Left renal pelvis (tissue), 4 donors: ENCODE measurements around the gene SPSB4. TPM values are rescaled to one million over a fixed set of nuclear protein-coding genes. Genes with fewer than 3 reads are reported as not detected.
A peak's percentile ranks its signal among the peaks of the same experiment; 100 is the strongest.

Source experiments
- DNase-seq, 4 donors: peaks; one replicate each; pipeline ENCODE4 v3.0.0-alpha.2; 2013; ENCODE audit warnings: low read depth in 4 of 4, low spot score in 3 of 4
- polyA plus RNA-seq, 4 donors: library from polyadenylated mRNA; unstranded; fragments of 120-200 nt; gene quantifications; one replicate each; pipeline ENCODE4 v1.2.1, GENCODE V29; 2013; ENCODE audit not compliant: insufficient read length in 4 of 4

The SPSB4 gene
- polyA plus RNA-seq, 4 donors, result 9.7 to 17.3 (median 15.9) TPM

DNA sequence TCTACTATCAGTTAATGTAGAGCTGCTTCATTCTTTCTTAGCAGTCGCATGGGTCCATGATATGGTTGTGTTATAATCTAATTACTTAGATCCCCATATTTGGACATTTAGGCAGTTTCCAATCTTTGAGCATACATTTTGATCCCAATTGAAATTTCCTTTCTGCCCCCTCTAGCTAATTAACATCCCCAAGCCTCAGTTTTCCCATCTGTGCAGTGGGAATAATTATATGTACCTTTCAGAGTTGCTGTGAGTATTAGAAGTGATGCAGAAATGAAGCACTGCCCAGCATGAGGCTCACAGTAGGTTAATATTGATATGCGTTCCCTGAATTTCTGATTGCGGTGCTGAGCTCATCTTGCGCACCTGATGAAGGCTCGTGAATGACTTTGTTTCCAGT, 21.8 kb downstream of the SPSB4 start:
- no peak for DNase-seq

DNA sequence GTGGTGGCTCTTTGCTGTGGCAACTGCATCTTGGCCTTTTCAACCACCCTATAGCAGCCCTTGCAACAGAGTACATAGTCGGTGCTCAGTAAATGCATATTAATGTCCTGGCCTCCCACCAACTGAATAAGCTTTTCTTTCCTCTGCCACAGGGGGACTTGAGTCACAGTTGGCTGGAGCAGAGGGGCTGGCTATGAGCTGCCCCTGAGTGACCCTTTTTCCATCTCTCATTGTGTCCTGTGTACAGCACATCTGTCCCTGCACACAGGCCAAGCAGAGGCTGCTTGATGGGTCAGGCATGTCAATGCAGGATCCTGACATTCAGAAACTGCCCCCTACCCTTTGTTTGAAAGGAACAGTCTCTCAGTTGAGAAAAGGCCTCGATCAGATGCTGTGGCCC, 22.4 kb downstream of the SPSB4 start:
- no peak for DNase-seq

DNA sequence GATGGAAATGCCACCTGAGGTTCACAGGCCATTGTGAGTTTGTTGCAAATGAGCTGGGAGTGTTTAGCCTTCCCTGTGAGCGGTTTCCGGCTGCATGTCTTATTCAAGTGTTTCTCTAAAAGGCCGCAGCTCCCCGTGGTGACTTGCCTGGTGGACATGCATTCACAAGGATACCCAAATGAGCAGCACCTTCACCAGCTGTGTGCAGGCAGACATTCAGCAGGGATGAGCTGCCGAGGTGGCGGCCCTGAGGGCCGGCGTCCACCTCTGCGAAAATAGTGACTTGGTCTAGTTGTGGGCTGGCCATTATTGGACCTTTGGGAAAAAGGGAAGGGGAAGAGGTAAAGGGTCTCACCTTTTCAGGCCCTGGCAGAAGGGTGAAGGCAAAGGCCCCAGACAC, 23.4 kb downstream of the SPSB4 start:
- no peak for DNase-seq

DNA sequence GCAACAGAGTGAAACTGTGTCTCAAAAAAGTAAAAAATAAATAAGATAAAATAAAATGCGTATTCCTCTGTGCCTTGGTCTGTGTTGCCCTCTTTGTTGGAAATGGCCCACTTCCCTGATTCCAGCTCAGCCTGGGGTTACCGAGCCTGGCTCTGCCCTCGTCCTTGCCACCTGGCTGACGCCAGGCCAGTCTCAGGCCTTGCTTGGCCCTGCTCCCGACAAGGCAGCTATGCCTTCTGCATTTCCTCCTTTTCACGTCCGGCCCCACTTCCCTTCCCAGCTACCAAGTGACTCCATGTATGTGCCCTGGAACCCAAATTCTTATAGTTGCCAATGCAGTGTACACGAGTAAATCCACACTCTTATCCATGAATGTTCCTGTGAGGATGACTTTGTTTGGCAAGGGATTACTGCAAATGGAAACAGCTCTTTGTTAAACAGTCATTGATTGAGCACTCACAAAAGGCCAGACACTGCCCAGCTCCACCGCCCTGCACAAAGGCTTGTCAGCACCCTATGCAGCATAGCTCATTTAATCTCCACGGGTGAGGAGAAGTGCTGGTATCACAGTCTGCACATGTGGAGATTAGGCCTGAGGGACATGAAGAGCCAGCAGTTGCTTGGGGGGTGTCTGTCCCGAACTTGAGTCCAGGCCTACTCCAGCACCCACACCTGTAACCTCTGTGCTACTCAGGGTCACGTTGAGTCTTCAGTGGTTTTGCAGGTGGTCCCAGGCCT, 25.1 kb downstream of the SPSB4 start:
- DNase-seq, result no peak

DNA sequence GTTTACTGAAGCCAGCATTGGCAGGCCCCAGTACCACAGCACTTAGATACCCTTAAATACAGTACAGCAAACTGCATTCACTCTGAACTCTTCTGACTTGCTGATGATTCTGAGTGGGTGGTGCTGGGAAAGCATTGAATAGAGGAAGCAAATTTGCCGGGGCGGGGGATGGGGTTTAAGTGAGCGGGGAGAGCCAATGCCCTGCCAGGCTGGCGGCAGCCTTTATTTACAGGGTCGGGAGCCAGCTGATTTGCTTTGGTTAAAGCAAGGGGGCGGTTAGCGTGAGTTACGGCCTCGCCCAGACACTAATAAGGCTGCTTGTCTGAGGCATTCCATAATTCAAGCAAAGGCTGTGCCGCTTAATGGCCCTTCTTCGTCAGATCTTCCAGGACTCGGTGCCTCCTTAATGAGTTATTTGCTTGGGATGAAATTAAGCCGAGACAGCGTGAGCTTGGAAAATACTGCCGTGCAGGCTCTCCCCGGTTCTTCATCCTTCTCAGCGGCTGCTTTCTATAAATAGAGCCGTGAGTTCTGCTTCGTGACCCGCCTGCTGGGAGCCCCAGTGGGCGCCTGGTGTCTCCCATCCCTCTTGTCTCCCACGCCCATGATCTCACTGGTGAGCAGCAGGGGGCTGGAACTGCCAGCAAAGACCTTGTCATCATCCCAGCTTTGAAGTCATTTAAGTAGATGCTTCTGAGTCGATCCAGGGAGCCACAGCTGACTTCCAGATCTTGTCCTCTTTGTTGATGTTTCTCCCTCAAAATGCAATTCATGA, 25.8 kb downstream of the SPSB4 start:
- DNase-seq, result peak in 2 of 4 donors; percentile 71 to 83

DNA sequence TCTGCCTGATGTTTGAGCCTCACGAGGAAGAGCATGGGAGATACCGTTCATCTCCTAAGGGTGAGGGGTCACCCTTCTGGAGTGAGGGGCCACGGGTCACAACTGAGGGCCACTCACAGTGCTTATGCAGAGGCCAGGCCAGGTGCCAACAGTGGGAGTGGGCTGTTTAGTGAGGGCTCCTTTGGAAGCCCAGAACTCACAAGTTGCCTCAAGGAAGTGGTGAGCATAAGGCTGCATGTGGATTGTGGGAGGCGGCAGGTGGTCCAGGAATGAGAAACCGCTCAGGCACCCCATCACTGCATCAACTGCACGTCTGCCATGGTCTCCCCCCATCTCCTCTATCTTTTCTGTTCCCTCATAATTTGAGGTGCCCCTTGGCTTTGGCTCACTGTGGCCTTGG, 26.5 kb downstream of the SPSB4 start:
- no peak for DNase-seq

DNA sequence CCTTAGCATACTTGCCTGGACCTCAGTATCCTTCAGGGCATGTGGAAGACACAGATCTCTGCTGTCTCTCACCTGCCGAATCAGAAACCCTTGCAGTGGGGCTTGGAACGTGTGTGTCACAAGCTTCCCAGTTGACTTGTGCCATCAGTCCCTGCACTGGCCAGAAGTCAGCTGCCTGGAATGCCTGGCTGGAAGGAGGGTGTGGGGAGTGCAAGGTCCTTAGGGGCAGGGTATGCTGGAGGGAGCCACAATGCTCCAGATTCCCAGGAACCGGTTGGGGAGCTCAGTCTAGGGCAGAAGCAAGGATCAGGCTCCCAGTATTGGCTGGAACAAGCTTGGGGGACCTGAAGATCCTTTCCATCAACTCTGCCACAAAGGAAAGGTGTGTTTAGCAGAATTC, 27.1 kb downstream of the SPSB4 start:
- no peak for DNase-seq

DNA sequence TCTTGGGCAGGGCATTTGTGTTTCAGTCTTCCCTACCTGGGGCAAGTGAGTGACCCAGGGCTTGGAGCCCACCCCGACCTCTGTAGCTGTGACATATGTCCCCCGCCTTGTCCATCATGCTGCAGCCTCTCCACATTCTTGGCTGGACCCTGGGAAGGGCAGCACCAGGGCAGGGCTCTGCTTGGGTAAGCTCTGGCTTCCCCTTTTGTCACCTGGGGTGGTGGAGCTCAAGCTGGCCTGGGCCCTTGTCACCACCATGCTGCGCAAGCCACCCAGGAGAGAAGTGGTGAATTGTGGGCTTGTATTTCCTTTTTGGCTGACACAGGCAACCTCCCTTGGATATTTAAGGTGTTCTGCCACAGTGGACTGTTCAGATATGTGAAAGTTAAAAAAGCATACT, 29.3 kb downstream of the SPSB4 start:
- no peak for DNase-seq

DNA sequence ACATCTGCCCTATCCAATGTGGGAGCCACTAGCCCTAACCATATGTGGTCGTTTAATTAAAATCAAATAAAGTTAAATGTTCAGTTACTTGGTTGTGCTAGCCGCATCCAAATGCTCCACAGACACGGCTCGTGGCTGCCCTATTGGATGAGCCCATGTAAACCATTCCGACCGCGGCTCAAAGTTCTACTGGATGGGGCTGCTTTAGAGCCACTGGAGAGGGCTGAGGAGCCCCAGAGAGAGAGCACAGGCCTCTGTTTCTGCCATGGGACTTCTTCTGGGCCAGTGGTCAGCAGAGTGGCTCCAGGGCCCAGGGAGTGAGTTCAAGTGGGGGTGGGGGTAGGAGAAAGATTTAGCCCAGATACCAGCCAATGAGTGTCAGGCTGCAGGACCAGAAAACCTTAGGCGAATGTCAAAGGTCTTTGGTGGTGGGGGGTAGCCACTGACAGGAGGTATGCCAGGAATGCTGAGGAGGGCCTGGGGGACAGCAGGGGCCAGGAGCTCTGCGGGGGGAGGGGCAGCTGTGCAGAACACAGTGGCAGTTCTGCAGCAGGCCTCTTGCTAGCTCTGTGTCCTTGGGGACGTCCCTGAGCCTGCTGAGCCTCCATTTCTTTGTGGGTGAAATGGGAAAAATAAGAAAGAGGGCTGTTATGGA, 30.1 kb downstream of the SPSB4 start:
- no peak for DNase-seq

DNA sequence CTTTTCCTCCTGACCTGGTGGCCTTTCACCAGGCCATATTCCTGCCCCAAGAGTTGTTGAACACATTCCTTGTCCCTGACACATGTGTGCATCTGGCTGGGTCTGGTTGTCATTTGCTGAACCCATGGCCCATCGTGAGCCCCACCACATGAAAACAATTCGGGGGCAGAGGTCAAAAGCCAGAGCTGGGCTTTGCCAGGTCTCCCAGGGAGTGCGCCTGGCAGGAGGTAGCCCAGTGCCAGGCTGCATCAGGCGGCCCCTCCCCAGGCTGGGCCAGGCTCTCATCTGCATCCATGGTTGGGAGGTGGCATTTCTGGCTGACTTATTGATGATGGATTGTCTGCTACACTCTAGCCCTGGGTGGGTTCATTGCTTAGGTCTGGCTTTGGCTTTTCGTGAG, 30.9 kb downstream of the SPSB4 start:
- no peak for DNase-seq

DNA sequence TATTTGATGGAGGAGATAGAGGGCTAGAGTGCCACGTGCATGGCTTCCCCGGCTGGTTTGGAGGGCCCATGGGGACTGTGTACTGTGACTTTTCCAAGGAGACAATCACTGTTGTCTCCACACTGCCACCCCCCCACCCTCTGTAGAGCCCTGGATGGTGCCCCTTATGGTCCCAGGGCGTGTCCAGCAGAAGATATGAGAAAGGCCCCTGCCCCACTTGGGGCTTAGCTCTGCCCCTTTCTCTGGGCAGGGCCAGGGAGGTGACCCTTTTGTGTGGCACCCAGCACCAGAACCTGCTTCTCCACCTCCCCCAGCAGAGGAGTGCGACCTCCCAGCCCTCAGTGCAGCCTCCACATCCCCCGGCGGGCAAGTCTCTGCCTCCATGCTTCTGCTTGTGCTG, 32.1 kb downstream of the SPSB4 start:
- DNase-seq, result no peak

DNA sequence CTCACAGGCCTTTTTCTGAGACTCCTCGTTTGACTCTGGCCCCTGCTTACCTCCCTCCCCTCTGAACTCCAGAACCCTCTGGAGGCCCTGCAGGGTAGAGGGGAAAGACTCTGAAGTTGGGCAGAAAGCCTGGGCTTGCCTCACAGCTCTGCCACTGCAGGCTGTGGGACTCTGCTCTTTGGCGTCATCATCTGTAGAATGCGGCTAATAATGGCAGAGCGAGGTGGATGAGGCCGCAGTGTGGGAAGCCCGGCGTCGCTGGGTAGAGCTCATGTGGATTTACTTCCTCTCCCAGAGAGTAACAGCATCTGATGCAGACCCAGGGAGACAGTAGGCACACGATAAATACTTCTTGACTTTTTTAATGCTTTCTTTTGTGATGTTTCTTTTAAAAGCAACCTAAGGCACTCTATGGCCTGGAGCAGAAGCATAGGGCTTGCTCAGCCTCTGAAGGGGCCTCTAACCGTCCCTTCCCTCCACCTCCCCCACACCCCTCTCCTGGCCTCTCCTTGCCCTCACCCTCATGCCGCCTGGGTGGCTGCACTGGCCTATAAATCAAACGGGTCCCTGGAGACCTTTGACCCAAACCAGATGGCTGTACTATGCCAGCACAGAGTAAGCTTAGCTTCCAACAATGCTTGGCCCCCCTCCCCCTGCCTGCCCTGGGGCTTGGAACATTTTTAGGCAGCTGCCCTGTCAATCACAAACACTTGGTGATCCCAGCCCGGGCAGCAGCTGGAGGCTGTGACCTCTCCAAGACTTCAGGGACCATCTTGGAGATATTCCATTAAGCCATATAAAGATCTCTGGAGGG, 32.9 kb downstream of the SPSB4 start:
- DNase-seq, result no peak

DNA sequence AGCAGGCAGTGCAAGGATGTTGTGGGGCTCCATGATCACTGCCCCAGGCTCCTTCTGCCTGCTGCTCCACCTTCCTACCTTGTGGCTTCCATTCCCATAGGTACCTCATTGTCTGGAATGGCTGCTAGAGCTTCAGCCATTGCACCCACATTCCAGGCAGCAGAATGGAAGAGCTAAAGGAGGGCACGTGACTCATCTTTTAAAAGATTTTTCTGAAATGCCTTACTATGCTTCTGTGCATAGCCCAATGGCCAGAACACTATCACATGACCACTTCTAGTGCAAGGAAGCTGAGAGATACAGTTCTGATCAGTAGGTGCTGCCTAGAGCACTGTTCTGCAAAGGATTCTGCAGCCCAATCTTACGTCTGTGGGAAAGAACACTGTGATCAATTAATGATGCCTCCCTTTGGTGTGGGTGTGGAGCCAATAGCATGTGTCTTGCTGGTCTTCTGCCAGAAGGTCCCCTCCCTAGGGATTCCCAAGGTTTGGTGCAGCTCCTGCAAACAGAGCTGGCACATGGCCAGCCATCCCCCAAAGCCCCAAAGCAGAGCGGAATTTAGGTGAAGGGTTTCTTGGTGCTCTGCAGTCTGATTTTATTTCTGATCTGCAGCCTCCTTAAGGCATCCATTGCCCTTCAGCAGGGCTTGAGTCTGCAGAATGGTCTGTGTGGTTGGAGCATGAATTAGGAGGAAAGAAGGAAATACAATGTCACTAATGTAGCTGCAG, 34.4 kb downstream of the SPSB4 start:
- no peak for DNase-seq

DNA sequence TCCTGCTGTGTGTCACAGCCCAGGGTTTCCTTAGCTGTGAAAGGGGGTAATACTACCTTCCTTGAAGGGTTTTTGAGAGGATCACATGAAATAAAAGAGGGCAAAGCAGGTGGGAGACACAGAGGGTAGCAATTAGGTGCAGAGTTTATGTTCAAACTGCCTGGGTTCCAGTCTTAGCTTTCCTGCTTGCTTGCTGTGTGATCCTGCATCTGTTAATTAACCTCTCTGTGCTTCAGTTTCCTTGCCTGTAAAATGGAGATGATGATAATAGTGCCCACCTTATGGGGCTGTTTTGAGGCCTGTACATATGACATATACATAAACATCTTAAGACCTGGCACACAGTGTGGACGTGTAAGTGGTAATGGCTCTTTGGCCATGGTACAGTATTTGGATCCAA, 35.0 kb downstream of the SPSB4 start:
- DNase-seq, result no peak

DNA sequence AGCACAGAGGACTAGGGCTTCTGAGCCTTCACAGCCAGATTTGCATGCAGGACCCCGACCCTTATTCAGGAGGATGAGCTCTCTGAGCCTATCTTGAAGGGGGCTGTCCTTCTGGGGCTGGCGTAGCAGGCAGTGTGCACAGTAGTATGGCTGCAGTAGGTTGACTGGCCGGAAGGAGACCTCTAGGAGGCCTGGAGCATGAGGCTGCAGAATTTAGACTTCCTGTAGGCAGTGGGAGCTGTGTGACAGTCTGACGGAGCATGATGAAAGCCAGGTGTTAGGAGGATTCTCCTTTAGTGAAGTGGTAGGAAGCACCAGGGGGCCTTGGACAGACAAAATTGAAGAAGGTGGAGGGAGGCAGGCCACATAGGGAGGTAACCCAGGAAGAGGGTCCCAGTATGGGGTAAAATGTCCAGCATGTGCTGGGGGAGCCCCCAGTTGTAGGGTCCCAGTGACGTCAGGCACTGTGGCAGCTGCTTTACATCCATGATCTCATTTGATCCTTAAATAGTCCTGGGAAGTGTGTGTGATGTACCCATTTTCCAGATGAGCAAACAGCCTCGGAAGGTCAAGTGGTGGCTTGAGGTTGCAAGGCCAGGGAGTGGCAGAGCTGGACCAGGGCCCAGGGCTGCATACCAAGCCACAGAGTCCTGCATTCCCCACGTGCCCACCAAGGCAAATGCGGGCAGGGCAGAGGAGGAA, 36.1 kb downstream of the SPSB4 start:
- DNase-seq, result no peak

DNA sequence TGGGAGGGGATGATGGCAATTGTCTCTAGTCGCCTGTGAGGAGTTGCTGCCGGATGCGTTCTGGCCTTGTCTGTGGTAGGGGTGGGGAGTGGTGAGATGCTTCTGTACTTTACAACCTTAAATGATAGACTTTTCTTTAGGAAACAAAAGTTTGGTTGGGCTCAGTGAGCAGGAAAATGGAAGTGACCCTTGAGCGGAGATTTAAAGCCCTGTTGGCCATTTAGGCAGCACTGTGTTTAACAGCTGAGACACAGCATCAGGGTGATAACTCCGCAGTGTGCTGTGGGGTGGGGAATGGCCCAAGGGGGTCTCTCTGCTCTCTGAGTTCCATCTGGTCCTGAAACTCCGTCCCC, 36.6 kb downstream of the SPSB4 start:
- no peak for DNase-seq

DNA sequence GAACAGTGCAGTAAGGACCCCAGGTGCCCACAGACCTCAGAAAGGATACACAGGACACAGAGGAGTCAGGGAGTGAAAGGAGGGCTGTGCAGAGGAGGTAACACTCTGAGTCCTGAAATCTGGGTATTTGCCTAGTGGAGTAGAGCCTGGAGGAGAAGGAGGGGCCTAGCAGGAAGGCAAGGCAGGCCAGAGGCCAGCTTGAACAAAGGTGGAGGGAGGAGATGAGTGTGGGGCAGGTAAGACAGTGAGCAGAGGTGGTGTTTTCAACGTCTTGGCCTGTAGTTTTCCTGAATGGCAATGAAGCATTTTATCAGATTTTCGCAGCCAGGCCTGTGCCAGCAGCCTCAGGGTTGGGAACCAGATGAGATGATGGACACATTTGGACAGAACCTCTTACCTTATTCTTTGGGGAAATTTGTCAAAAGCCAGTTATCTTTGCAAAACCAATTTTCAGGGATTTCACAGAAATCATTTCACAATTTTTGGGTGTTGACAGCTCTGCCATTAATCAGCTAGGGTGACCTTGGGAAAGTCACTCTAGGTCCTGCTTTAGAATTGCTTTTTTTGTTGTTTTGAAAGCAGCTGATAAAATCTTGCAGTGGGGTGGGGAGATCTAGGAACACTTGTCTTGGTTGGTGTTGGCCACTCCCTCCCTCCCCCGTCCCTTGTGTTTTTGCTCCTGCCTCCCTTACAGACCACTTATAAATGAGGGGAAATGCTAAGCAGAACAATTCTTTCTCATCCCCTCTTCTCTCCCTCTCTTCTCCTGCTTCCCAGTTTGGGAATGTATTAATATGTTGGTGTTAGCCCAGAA, 38.4 kb downstream of the SPSB4 start:
- no peak for DNase-seq

DNA sequence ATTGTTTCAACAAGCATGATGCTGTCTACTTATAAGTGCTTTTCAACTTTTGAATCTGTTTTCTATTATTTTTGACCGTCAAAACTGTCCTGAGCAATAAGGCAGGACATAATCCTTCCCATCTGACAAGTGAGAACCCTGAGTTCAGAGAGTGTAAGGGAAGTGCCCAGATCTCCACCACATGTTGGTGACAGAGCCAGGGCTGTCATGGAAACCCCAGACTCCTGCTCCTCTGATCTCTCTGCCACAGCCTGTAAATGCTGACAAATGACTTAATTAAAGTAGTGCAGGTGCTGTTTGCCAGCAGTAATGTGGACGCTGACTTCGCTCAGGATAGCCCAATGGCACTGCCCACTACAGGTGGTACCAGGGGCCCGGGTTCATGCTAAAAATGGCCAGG, 40.3 kb downstream of the SPSB4 start:
- no peak for DNase-seq

DNA sequence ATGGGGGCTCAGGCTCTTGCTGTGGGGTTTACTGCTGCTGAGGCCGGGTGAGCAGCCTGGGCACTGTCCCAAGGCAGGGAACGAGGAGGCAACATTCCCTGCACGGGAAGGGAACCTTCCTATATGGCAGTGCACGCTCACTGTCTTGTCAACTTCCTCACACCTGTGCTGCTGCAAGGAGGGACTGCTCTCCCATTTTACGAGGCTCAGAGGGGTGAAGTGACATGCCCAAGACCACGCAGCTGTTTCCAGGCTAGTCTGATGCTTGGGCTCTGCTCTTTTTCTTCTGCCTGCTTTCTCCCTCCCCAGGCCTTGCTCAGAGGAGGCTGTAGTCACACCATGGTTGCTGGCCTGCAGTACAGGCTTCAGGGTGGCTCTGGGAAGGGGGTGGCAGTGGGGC, 41.5 kb downstream of the SPSB4 start:
- DNase-seq, result no peak
